Neural cell (in vitro differentiated cells): ENCODE data around the gene C7.
A peak's percentile ranks its signal among the peaks of the same experiment; 100 is the strongest.

Experiments
- CTCF ChIP-seq: fragments of 450-650 bp; IDR thresholded peaks from 2 replicates; pipeline ENCODE4 v1.5.1; 2014; ENCODE audit warnings: antibody characterized with exemption, mild to moderate bottlenecking, moderate library complexity; ENCODE audit not compliant: poor library complexity, severe bottlenecking
- POLR2AphosphoS5 ChIP-seq: IDR thresholded peaks from 2 replicates; pipeline ENCODE4 v1.6.1; 2012

- TF ChIP-seq POLR2AphosphoS5 (peak; percentile 68), CTCF (no peak)
These were observed 66.7 kb downstream of the C7 start for GRCh38 chr5:40976041-40976440.
